ENCODE measurements around the gene NRXN2.

- TF ChIP-seq, protein P1, sequence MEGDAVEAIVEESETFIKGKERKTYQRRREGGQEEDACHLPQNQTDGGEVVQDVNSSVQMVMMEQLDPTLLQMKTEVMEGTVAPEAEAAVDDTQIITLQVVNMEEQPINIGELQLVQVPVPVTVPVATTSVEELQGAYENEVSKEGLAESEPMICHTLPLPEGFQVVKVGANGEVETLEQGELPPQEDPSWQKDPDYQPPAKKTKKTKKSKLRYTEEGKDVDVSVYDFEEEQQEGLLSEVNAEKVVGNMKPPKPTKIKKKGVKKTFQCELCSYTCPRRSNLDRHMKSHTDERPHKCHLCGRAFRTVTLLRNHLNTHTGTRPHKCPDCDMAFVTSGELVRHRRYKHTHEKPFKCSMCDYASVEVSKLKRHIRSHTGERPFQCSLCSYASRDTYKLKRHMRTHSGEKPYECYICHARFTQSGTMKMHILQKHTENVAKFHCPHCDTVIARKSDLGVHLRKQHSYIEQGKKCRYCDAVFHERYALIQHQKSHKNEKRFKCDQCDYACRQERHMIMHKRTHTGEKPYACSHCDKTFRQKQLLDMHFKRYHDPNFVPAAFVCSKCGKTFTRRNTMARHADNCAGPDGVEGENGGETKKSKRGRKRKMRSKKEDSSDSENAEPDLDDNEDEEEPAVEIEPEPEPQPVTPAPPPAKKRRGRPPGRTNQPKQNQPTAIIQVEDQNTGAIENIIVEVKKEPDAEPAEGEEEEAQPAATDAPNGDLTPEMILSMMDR (IDR thresholded peaks at IDR 0.05) = no peak
- no peak for TF ChIP-seq POLR2A (IDR thresholded peaks at IDR 0.05)
Measured at GRCh38 chr11:64641596-64642417, 81.2 kb downstream of the NRXN2 start.
